HG02973 (cell line): ENCODE results near the gene FLT4.

Experiments used
- ATAC-seq: cut with Tn5 transposase; IDR thresholded peaks from one replicate; pipeline ENCODE4 v1.9.1; 2021; ENCODE audit warnings: moderate library complexity; ENCODE audit not compliant: unreplicated experiment

Gene FLT4

DNA sequence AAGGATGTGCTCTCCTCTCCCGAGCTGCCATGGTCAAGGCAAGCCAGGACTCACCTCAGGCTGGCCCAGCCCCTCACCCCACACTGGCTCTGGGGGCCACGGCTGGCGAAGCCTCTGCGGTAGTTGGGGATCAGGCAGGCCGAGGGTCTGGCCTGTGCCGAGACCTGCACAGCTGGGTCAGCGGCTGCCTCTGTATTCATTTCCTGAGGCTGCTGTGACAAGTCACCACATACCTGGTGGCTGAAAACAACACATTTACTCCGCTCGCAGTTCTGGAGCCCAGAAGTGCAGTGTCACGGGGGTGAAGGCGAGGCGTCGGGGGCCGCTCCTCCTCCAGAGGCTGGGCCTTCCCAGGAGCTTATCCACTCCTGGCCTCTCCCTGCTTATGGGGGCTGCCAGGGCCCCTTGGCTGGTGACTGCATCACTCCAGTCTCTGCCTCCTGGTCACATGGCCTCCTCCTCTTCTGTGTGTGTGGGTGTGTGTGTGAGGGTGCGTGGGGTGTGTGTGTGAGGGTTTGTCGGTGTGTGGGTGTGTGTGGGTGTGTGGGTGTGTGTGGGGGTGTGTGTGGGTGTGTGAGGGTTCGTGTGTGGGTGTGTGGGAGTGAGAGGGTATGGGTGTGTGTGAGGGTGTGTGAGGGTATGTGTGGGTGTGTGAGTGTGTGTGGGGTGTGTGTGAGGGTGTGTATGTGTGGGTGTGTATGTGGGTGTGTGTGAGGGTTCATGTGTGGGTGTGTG lies 54.9 kb downstream of the FLT4 start:
- no peak for ATAC-seq

DNA sequence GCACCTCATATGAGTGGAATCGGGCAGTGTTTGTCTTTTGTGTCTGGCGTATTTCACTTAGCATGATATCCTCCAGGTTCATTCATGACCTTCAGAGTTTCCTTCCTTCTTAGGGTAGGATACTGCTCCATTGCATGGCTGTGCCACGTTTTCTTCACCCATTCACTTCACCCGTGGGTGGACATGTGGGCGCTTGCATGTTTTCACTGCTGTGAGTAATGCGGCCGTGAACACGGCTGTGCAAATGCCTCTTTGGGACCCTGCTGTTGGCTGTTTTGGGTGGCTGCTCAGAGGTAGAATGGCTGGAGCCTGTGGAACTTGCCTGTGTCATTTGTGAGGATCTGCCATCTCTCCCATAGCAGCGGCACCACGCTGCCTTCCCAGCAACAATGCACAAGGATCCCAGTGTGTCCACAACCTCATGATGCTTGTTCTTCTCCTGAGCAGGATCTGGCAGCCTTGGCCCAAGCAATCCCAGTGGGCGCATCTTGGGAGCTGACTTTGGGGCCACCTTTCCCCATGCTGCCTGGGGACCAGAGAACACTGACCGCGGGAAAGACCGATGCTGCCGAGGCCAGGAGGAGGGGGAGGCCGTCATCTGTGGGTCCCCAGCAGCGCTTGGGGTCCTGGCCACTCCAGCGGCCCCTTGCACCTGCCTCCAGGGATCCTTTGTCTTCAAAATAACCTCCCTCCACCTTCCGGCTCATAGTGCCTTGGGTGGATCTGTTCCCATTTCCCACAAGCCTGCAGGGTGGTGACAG lies 55.8 kb downstream of the FLT4 start:
- ATAC-seq = no peak

- no peak for ATAC-seq
Observed at GRCh38 chr5:180592176-180592575, 57.2 kb downstream of the FLT4 start.

GRCh38 chr5:180591311-180591887 lies 58.0 kb downstream of the FLT4 start, which contains the start of gene SCGB3A1:
Gene SCGB3A1, minus strand, starts transcription at chr5:180591499. Its CDS starts 37 bp downstream, at chr5:180591462.
- ATAC-seq = no peak

DNA sequence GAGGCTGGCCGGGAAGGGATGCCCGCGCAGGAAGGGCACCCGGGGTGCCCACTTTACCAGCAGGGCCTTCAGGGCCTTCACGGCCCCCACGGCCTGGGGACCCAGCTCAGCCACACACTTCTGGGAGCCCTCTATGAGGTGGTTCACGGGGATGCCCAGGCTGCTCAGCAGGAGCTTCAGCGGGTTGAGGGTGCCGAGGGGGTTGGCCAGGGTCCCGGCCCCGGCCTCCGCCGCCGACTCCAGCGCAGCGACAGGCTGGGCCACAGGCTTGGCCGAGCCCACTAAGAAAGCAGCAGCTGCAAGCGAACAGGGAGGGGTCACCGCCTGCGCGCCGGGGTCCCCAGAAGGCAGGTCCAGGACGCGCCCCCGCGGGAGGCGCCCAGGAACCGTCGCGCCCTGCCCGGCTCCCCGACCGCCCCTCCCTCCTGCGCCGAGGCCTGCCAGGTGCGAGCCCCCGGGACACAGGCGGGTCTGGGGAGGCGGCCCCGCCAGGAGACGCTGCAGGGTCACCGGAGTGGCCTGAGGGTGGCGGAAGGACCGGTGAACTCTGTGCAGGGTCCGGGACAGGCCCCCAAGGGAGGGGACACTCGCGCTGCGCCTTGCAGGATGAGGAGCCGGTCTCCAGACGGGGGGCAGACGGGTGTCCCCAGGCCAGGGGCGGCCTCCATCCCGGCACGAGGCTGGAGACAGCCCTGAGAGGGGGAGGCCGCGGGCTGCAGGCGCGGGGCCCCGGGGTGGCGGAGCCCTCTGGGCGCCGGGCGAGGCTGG lies 58.7 kb downstream of the FLT4 start:
- ATAC-seq = no peak

GRCh38 chr5:180589771-180590542 lies 59.4 kb downstream of the FLT4 start:
- ATAC-seq = no peak

GRCh38 chr5:180586870-180587269 lies 62.5 kb downstream of the FLT4 start:
- ATAC-seq = no peak

DNA sequence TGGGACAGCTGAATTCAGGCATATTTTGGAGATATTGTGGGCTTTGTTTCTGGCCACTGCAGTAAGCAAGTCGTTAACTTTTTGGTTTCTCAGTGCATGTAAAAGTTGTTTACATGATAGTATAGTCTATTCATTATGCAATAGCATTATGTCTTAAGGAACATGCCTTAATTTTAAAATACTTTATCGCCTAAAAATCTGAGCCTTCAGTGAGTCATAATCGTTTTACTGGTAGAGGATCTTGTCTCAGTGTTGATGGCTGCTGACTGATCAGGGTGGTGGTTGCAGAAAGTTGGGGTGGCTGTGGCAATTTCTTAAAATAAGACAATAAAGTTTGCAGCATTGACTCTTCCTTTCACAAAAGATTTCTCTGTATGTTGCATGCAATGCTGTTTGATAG lies 63.2 kb downstream of the FLT4 start:
- ATAC-seq = no peak

- ATAC-seq = no peak
Observed at GRCh38 chr5:180583738-180584137, 65.7 kb downstream of the FLT4 start.

GRCh38 chr5:180580681-180581080 lies 68.7 kb downstream of the FLT4 start:
- no peak for ATAC-seq

DNA sequence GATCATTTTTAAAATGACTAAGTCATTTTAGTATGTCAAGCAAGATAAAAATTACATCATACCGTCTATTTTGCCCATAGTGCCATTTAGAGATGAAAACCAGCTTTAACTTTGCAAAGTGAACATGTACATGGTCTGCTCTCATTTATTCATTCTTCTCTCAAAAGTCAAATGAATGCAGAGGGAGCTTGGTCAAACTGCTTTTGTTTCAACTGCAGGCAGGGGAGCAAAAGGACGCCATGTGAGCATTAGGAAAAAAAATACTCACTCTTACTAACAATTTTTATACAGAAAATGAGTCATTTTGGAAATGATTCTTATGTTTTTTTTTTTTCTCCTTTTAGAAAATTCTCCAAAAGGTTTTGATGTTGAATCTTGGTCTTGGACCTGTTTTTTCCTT lies 73.8 kb downstream of the FLT4 start:
- ATAC-seq = no peak

- ATAC-seq = no peak
Observed at GRCh38 chr5:180568914-180569313, 80.5 kb downstream of the FLT4 start.

DNA sequence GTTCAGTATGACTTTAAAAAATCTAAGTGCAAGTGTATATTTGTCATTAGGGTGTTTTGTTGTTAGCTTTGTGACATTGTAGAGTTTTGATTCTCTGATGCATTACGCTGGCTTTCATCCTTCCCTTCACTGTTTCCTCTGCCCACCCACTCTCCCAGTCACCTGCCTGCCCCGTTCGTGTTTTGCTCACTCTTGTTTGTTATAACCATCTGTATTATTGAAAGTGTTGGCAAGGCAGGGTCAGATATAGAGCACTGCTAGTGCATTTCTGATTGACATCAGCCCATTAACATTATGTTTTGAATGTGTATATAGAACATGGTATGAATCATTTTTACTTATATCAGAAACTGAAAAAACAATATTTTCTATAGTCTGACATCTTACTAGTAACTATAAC lies 85.4 kb downstream of the FLT4 start:
- ATAC-seq = no peak

DNA sequence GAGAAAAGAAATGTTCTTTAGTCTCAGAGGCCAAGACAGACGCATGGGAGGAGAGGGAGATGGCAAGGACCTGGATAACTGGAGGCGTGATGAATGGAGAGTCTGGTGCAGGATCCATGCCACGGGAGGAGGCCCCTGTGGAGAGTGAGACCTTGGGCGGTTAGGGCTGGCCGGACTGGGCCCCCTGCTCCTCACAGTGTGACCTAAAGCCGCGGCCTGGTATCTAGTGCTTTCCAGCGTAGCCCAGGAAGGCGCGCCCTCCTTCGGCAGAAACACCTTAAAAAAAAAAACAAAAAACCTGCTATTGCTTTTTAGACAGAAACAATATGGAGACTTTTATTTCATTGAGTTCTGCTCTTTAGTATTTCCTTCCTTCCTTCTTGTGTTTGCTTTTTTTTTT lies 91.2 kb downstream of the FLT4 start:
- no peak for ATAC-seq

DNA sequence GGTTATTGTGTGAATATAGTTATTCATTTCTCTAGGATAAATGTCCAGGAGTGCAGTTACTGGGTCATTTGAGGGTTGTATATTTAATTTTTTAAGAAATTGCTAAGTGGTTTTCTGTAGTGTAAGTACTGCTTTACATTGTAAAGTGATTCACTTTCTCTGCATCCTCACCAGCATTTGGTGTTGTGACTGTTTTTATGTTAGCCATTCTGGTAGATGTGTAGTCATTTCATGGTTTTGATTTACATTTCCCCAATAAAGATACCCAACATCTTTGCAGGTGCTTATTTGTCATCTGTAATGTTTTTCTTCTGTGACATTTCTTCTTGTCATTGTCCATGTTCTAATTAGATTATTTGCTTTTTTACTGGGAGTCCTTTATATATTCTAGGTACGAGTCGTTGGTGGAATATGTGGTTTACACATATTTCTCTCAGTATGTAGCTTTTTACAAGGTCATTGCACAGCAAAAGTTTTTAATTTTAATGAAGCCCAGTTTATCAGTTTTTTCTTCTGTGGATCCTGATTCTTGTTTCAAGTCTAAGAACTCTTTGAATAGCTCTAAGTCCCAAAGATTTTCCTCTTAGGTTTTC lies 92.1 kb downstream of the FLT4 start:
- ATAC-seq = no peak

DNA sequence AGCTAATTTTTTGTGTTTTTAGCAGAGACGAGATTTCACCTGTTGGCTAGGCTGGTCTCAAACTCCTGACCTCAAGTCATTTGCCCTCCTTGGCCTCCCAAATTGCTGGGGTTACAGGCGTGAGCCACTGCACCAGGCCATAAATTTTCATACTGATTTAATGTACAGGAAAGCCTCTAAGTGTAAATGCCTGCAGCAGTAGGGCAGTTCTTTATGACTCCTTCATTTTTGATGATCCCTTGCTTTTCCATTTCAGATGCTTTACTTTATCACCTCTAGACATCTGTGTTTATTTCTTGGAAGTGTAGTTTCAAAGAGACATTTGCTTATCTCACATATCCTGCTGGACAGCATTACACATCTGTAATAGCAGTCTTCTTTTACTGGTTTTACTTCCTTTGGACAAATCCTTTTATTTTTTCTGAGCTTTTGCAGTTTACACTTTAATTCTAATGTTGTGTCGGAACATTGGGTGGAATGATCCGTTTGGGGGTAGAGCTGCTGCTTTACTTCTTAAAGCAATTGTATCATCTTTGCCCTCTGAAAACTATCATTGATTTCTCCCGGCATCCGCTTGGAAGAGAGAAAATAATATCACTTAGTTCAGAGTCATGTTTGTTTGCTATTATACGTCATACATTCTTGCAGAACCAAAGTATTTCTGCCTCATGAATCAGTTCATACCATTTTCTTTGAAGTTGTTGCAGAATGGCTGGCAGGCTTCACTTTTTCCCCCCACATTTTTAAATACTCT lies 94.1 kb downstream of the FLT4 start:
- no peak for ATAC-seq

DNA sequence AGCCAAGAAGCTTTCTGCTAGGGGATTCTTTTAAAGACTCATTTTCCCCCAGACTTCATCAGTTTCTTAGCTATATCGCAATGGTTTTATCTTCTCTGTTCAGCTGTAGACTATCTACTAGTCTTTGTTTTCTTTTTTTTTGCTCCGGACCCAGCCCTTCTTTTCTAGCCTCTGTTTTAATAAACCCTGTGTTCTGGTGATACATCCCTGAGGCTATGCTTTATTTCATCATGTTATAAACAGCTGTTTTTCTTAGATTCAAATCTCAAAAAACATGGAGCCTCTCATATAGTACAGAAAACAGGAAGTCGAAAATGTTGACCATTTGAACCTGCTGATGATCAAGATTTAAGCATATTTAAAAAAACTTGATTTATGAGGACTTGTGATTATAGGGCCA lies 95.9 kb downstream of the FLT4 start:
- ATAC-seq = no peak
